HCT116 (cell line): ENCODE data around the gene DUSP28. TPM values are rescaled to one million over a fixed set of nuclear protein-coding genes. Genes with fewer than 3 reads are reported as not detected.

ENCODE experiments used
- ATAC-seq: fragments of 200-7000 bp; cut with Tn5 transposase; 2 replicates; pipeline ENCODE4 v1.9.1; 2020; ENCODE audit warnings: mild to moderate bottlenecking, moderate library complexity
- BruUV-seq: library from RNA; stranded (reverse); fragments of 400-500 nt; replicated peaks from 2 replicates; lab custom pipeline; 2021; lab: Mats Ljungman, UMichigan
- CTCF ChIA-PET: fragments of 300-600 bp; sonication (Branson Sonifier 250); formaldehyde crosslinking; loops from one replicate; lab custom pipeline; 2021; ENCODE audit warnings: antibody characterized with exemption; lab: Charles Lee
- POLR2A ChIA-PET: fragments of 300-600, 350-600 bp; sonication (Branson Sonifier 250); formaldehyde crosslinking; loops from one replicate; lab custom pipeline; 2021; ENCODE audit warnings: antibody characterized with exemption; lab: Charles Lee
- RAD21 ChIA-PET, 2 experiments: fragments of 300-600 bp; sonication (Branson Sonifier 250); formaldehyde crosslinking; loops; one replicate each; lab custom pipeline; 2023; ENCODE audit warnings: low total read pairs in 2 of 2; ENCODE audit not compliant: uncharacterized antibody in 2 of 2, unreplicated experiment in 2 of 2, low non-redundant PET in 1 of 2; lab: Charles Lee
- DNase-seq: peaks from one replicate; pipeline ENCODE4 v3.0.0-alpha.2; 2010; ENCODE audit warnings: low read depth, low spot score
- H2AFZ ChIP-seq: fragments of 200-600 bp; shearing (Covaris generic), sonication (generic); 2 replicates; pipeline ENCODE4 v1.6.1; 2017; ENCODE audit warnings: low read depth, mixed run types, mixed read lengths, antibody characterized with exemption, low read length; ENCODE audit not compliant: poor library complexity, severe bottlenecking
- H3K27ac ChIP-seq: 2 replicates; pipeline ENCODE4 v1.5.1; 2012; ENCODE audit warnings: low read depth, low read length
- H3K27me3 ChIP-seq: fragments of 200-600 bp; sonication (generic); 2 replicates; pipeline ENCODE4 v1.6.1; 2016; ENCODE audit warnings: mixed run types, low read length, mixed read lengths; ENCODE audit not compliant: insufficient read depth
- H3K36me3 ChIP-seq, 2 experiments: fragments of 200-500 bp in 1 of 2; fragments of 200-600 bp in 1 of 2; sonication (Bioruptor generic) in 1 of 2; sonication (generic) in 1 of 2; 2 replicates each; pipeline versions ENCODE4 v1.5.1 to v1.6.1; 2014 to 2016; ENCODE audit warnings: low read length in 2 of 2, inconsistent platforms in 1 of 2, mixed read lengths in 1 of 2, mixed run types in 1 of 2; ENCODE audit not compliant: insufficient read depth in 2 of 2, control insufficient read depth in 1 of 2
- H3K4me1 ChIP-seq, 2 experiments: fragments of 200-600 bp in 1 of 2; sonication (generic) in 1 of 2; 2 replicates each; pipeline versions ENCODE4 v1.5.1 to v1.6.1; 2012 to 2017; ENCODE audit warnings: low read length in 2 of 2, inconsistent platforms in 1 of 2, mild to moderate bottlenecking in 1 of 2, mixed read lengths in 1 of 2, mixed run types in 1 of 2, moderate library complexity in 1 of 2; ENCODE audit not compliant: insufficient read depth in 2 of 2, control insufficient read depth in 1 of 2
- H3K4me2 ChIP-seq: fragments of 200-600 bp; sonication (generic); 2 replicates; pipeline ENCODE4 v1.6.1; 2017; ENCODE audit warnings: mixed run types, low read length, mixed read lengths
- H3K4me3 ChIP-seq, 2 experiments: fragments of 200-600 bp in 1 of 2; sonication (generic) in 1 of 2; replicated peaks in 1 of 2; 2 replicates each; pipeline ENCODE4 v1.5.1; 2011 to 2016; ENCODE audit warnings: low read length in 2 of 2, control low read depth in 1 of 2, low read depth in 1 of 2, mild to moderate bottlenecking in 1 of 2, mixed read lengths in 1 of 2, mixed run types in 1 of 2
- H3K79me2 ChIP-seq: fragments of 200-600 bp; sonication (generic); 2 replicates; pipeline ENCODE4 v1.6.1; 2017; ENCODE audit warnings: mild to moderate bottlenecking, mixed run types, low read length, moderate library complexity, mixed read lengths; ENCODE audit not compliant: insufficient read depth
- H3K9ac ChIP-seq: fragments of 200-600 bp; sonication (generic); 2 replicates; pipeline ENCODE4 v1.6.1; 2016; ENCODE audit warnings: low read length, mixed read lengths
- H3K9me2 ChIP-seq: fragments of 200-600 bp; sonication (generic), shearing (Covaris generic); 2 replicates; pipeline ENCODE4 v1.6.1; 2017; ENCODE audit warnings: mixed run types, mild to moderate bottlenecking, moderate library complexity; ENCODE audit not compliant: insufficient read depth
- H3K9me3 ChIP-seq, 2 experiments: fragments of 200-500 bp in 1 of 2; fragments of 200-600 bp in 1 of 2; sonication (Bioruptor generic) in 1 of 2; sonication (generic) in 1 of 2; 2 replicates each; pipeline ENCODE4 v1.6.1; 2014 to 2017; ENCODE audit warnings: low read length in 2 of 2, mixed read lengths in 2 of 2, inconsistent platforms in 1 of 2, low read depth in 1 of 2, mild to moderate bottlenecking in 1 of 2, mixed run types in 1 of 2, moderate library complexity in 1 of 2; ENCODE audit not compliant: control insufficient read depth in 1 of 2, insufficient read depth in 1 of 2
- H4K20me1 ChIP-seq: fragments of 200-600 bp; sonication (generic), shearing (Covaris generic); 2 replicates; pipeline ENCODE4 v1.6.1; 2017; ENCODE audit warnings: mixed run types, mild to moderate bottlenecking, moderate library complexity; ENCODE audit not compliant: insufficient read depth
- ATF3 ChIP-seq: IDR thresholded peaks from 2 replicates; pipeline ENCODE4 v1.6.1; 2012
- CBX3 ChIP-seq: IDR thresholded peaks from 2 replicates; pipeline ENCODE4 v1.6.1; 2012; ENCODE audit warnings: low read depth
- ELF1 ChIP-seq: IDR thresholded peaks from 2 replicates; pipeline ENCODE4 v1.6.1; 2012; ENCODE audit warnings: low read depth, borderline replicate concordance
- EZH2phosphoT487 ChIP-seq: fragments of 200-600 bp; IDR thresholded peaks from 2 replicates; pipeline ENCODE4 v1.6.1; 2018; ENCODE audit warnings: antibody characterized with exemption, borderline replicate concordance
- JUND ChIP-seq: IDR thresholded peaks from 2 replicates; pipeline ENCODE4 v1.6.1; 2012
- POLR2A ChIP-seq: IDR thresholded peaks from 2 replicates; pipeline ENCODE4 v1.7.0; 2011; ENCODE audit warnings: borderline replicate concordance; ENCODE audit not compliant: insufficient read depth, insufficient read length; ENCODE audit errors: extremely low read depth
- REST ChIP-seq: IDR thresholded peaks from 2 replicates; pipeline ENCODE4 v1.6.1; 2012; ENCODE audit warnings: low read depth
- SIN3A ChIP-seq: IDR thresholded peaks from 2 replicates; pipeline ENCODE4 v1.6.1; 2012; ENCODE audit warnings: low read depth
- TCF7L2 ChIP-seq: IDR thresholded peaks from 2 replicates; pipeline ENCODE4 v1.7.0; 2011; ENCODE audit warnings: borderline replicate concordance, inconsistent platforms; ENCODE audit not compliant: insufficient read depth, insufficient read length; ENCODE audit errors: extremely low read depth
- ZNF274 ChIP-seq: fragments of 200-500 bp; sonication (Bioruptor generic); IDR thresholded peaks from 2 replicates; pipeline ENCODE4 v1.6.1; 2014; ENCODE audit warnings: mild to moderate bottlenecking, low read depth, low read length, inconsistent platforms
- intact Hi-C: fragments of 100-400 bp; cut with micrococcal nuclease; formaldehyde crosslinking; loops from 2 replicates; pipeline ENCODE4 v1.10.0; 2022
- total RNA-seq: library from RNA; stranded (reverse); gene quantifications from one replicate; pipeline ENCODE4 v1.2.1, GENCODE V29; 2021; ENCODE audit not compliant: unreplicated experiment

Gene DUSP28
- total RNA-seq, 1 experiment from 2014 or later = 5.6 TPM

DNA sequence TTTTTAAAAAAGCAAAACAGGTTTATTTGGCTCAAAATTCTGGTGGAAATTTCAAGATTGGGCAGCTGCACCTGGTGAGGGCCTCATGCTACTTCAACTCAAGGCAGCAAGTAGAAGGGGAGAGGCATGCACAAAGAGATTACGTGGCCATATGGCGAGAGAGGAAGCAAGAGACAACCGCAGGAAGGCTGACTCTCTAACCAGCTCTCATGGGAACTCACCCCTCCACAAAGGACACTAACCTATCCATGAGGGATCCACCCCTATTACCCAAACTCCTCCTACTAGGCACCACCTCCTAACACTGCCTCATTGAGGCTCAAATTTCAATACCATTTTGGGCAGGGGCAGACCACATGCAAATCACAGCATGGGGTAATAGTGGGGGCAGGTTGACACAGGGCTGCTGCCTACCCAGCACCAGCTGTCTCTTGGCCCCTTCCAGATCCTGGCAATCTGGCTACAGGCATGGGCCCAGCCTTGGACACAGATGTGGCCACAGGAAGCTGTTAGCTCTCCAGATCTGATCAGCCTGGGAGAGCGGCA lies 24.4 kb downstream of the DUSP28 start:
- RAD21 ChIA-PET = no interaction called here
- H3K4me3 ChIP-seq = peak overlapping the region; percentile 98 to 99
- H3K9ac ChIP-seq = peak overlapping the region; percentile 91
- H3K79me2 ChIP-seq = peaks cover 84% of the 10 kb centered on the region
- no TSS peak for BruUV-seq
- H3K9me3 ChIP-seq = no peaks in the 10 kb centered on the region
- peaks cover 46 to 65% of the 10 kb centered on the region in 2 experiments for H3K4me1 ChIP-seq
- TF ChIP-seq ELF1 (no peak), SIN3A (no peak), POLR2A (no peak), ATF3 (no peak), TCF7L2 (no peak), EZH2phosphoT487 (no peak), ZNF274 (no peak), JUND (no peak), REST (no peak), CBX3 (no peak)
- POLR2A ChIA-PET = interaction anchor here (3.5 kb wide), 1 partner anchor 18 kb away, joined by 23 read pairs; no protein-coding TSS in a partner anchor
- no peaks in the 10 kb centered on the region for H3K27me3 ChIP-seq
- H3K9me2 ChIP-seq = no peaks in the 10 kb centered on the region
- H3K27ac ChIP-seq = peak overlapping the region; percentile 85
- CTCF ChIA-PET = interaction anchor here (0.8 kb wide), 1 partner anchor 19 kb away, joined by 3 read pairs; no protein-coding TSS in a partner anchor
- intact Hi-C loops = no loop called here
- H2AFZ ChIP-seq = no peak overlapping the region
- peaks cover 0 to 2% of the 10 kb centered on the region in 2 experiments; a peak in 1 of 4 replicates for H3K36me3 ChIP-seq
- no peak for DNase-seq
- no peaks in the 10 kb centered on the region for H4K20me1 ChIP-seq
- H3K4me2 ChIP-seq = peak overlapping the region; percentile 96
- ATAC-seq = no peak
